ENCODE data around the gene ATP2B3.

The ATP2B3 gene

GRCh38 chrX:153580700-153581386 lies 63.4 kb downstream of the ATP2B3 start:
- 79% methylated on average over 8 of the region's 14 CpGs for WGBS (ENCODE audit: insufficient coverage)
- peaks cover 0 to 23% (median 0%) of the 10 kb centered on the region in 5 experiments for H3K27me3 ChIP-seq (replicated peaks in 2 of 5; ENCODE audit: control insufficient read depth in 4 of 5, insufficient read depth in 5 of 5, low read length in 4 of 5)
- H3K4me3 ChIP-seq (ENCODE audit: control insufficient read depth in 1 of 7, extremely low read depth in 1 of 7, insufficient read depth in 4 of 7, low read depth in 2 of 7, low read length in 6 of 7) = no peak overlapping the region
- CTCF ChIA-PET = no interaction called here
- H3K4me1 ChIP-seq (ENCODE audit: control extremely low read depth in 1 of 4, control insufficient read depth in 4 of 4, insufficient read depth in 4 of 4, low read length in 3 of 4) = peaks cover 0 to 21% (median 15%) of the 10 kb centered on the region in 4 experiments
- H3K27ac ChIP-seq (ENCODE audit: insufficient read depth in 1 of 2, low read depth in 1 of 2, low read length in 2 of 2, poor library complexity in 1 of 2, severe bottlenecking in 2 of 2) = no peak overlapping the region
- H3K9me3 ChIP-seq (ENCODE audit: control extremely low read depth in 1 of 5, control insufficient read depth in 4 of 5, insufficient read depth in 2 of 5, low read depth in 1 of 5, low read length in 4 of 5) = no peaks in the 10 kb centered on the region
- no peak for DNase-seq
- POLR2A ChIA-PET = no interaction called here
- peaks cover 0 to 5% (median 0%) of the 10 kb centered on the region in 4 experiments for H3K36me3 ChIP-seq (ENCODE audit: control insufficient read depth in 4 of 4, insufficient read depth in 4 of 4, low read length in 3 of 4)

- H3K27me3 ChIP-seq (replicated peaks in 2 of 5; ENCODE audit: control insufficient read depth in 4 of 5, insufficient read depth in 5 of 5, low read length in 4 of 5) = peaks cover 0 to 21% (median 0%) of the 10 kb centered on the region in 5 experiments
- ChIA-PET CTCF (interaction anchor here (1.2 to 1.3 kb wide), 2 partner anchors 27 to 28 kb away, joined by 3 read pairs; no protein-coding TSS in a partner anchor), POLR2A (no interaction called here)
- WGBS (ENCODE audit: insufficient coverage) = 30% methylated on average over 12 of the region's 13 CpGs
- no peak overlapping the region for H3K27ac ChIP-seq (ENCODE audit: insufficient read depth in 1 of 2, low read depth in 1 of 2, low read length in 2 of 2, poor library complexity in 1 of 2, severe bottlenecking in 2 of 2)
- peaks cover 0 to 8% (median 5%) of the 10 kb centered on the region in 4 experiments for H3K36me3 ChIP-seq (ENCODE audit: control insufficient read depth in 4 of 4, insufficient read depth in 4 of 4, low read length in 3 of 4)
- H3K4me3 ChIP-seq (ENCODE audit: control insufficient read depth in 1 of 7, extremely low read depth in 1 of 7, insufficient read depth in 4 of 7, low read depth in 2 of 7, low read length in 6 of 7) = peak overlapping the region in 1 of 7 experiments; percentile 48
- no peaks in the 10 kb centered on the region for H3K9me3 ChIP-seq (ENCODE audit: control extremely low read depth in 1 of 5, control insufficient read depth in 4 of 5, insufficient read depth in 2 of 5, low read depth in 1 of 5, low read length in 4 of 5)
- H3K4me1 ChIP-seq (ENCODE audit: control extremely low read depth in 1 of 4, control insufficient read depth in 4 of 4, insufficient read depth in 4 of 4, low read length in 3 of 4) = peaks cover 0 to 21% (median 15%) of the 10 kb centered on the region in 4 experiments
- DNase-seq = peak; percentile 78 to 93 (median 92)
Measured at GRCh38 chrX:153582896-153583295, 65.5 kb downstream of the ATP2B3 start.

- DNase-seq = no peak
- CTCF ChIA-PET = interaction anchor here (1.2 to 1.3 kb wide), 2 partner anchors 26 to 28 kb away, joined by 3 read pairs; no protein-coding TSS in a partner anchor
- Histone ChIP-seq H3K36me3 (ENCODE audit: control insufficient read depth in 4 of 4, insufficient read depth in 4 of 4, low read length in 3 of 4) (peaks cover 0 to 12% (median 6%) of the 10 kb centered on the region in 4 experiments), H3K27ac (ENCODE audit: insufficient read depth in 1 of 2, low read depth in 1 of 2, low read length in 2 of 2, poor library complexity in 1 of 2, severe bottlenecking in 2 of 2) (no peak overlapping the region), H3K4me1 (ENCODE audit: control extremely low read depth in 1 of 4, control insufficient read depth in 4 of 4, insufficient read depth in 4 of 4, low read length in 3 of 4) (peaks cover 0 to 21% (median 15%) of the 10 kb centered on the region in 4 experiments), H3K9me3 (ENCODE audit: control extremely low read depth in 1 of 5, control insufficient read depth in 4 of 5, insufficient read depth in 2 of 5, low read depth in 1 of 5, low read length in 4 of 5) (no peaks in the 10 kb centered on the region), H3K4me3 (ENCODE audit: control insufficient read depth in 1 of 7, extremely low read depth in 1 of 7, insufficient read depth in 4 of 7, low read depth in 2 of 7, low read length in 6 of 7) (no peak overlapping the region), H3K27me3 (replicated peaks in 2 of 5; ENCODE audit: control insufficient read depth in 4 of 5, insufficient read depth in 5 of 5, low read length in 4 of 5) (peaks cover 0 to 21% (median 0%) of the 10 kb centered on the region in 5 experiments)
- POLR2A ChIA-PET = no interaction called here
- WGBS (ENCODE audit: insufficient coverage) = 64% methylated on average over 2 of the region's 2 CpGs
Measured at GRCh38 chrX:153583433-153583832, 66.0 kb downstream of the ATP2B3 start.

- no peak overlapping the region for H3K27ac ChIP-seq (ENCODE audit: insufficient read depth in 1 of 2, low read depth in 1 of 2, low read length in 2 of 2, poor library complexity in 1 of 2, severe bottlenecking in 2 of 2)
- H3K4me1 ChIP-seq (ENCODE audit: control extremely low read depth in 1 of 4, control insufficient read depth in 4 of 4, insufficient read depth in 4 of 4, low read length in 3 of 4) = peaks cover 0 to 21% (median 15%) of the 10 kb centered on the region in 4 experiments
- WGBS (ENCODE audit: insufficient coverage) = 85% methylated on average over 4 of the region's 4 CpGs
- ChIA-PET POLR2A (interaction anchor here (0.6 kb wide), 1 partner anchor 22 kb away, joined by 4 read pairs; no protein-coding TSS in a partner anchor), CTCF (no interaction called here)
- H3K4me3 ChIP-seq (ENCODE audit: control insufficient read depth in 1 of 7, extremely low read depth in 1 of 7, insufficient read depth in 4 of 7, low read depth in 2 of 7, low read length in 6 of 7) = no peak overlapping the region
- H3K27me3 ChIP-seq (replicated peaks in 2 of 5; ENCODE audit: control insufficient read depth in 4 of 5, insufficient read depth in 5 of 5, low read length in 4 of 5) = peaks cover 0 to 12% (median 0%) of the 10 kb centered on the region in 5 experiments
- H3K9me3 ChIP-seq (ENCODE audit: control extremely low read depth in 1 of 5, control insufficient read depth in 4 of 5, insufficient read depth in 2 of 5, low read depth in 1 of 5, low read length in 4 of 5) = no peaks in the 10 kb centered on the region
- H3K36me3 ChIP-seq (ENCODE audit: control insufficient read depth in 4 of 4, insufficient read depth in 4 of 4, low read length in 3 of 4) = peaks cover 0 to 23% (median 11%) of the 10 kb centered on the region in 4 experiments
- DNase-seq = no peak
Measured at GRCh38 chrX:153585827-153586226, 68.4 kb downstream of the ATP2B3 start.

GRCh38 chrX:153587342-153587741 lies 69.9 kb downstream of the ATP2B3 start:
- CTCF ChIA-PET = interaction anchor here (0.6 kb wide), 1 partner anchor 90 kb away, joined by 3 read pairs; no protein-coding TSS in a partner anchor
- Histone ChIP-seq H3K27me3 (replicated peaks in 2 of 5; ENCODE audit: control insufficient read depth in 4 of 5, insufficient read depth in 5 of 5, low read length in 4 of 5) (peaks cover 0 to 7% (median 0%) of the 10 kb centered on the region in 5 experiments), H3K36me3 (ENCODE audit: control insufficient read depth in 4 of 4, insufficient read depth in 4 of 4, low read length in 3 of 4) (peaks cover 0 to 34% (median 12%) of the 10 kb centered on the region in 4 experiments), H3K4me1 (ENCODE audit: control extremely low read depth in 1 of 4, control insufficient read depth in 4 of 4, insufficient read depth in 4 of 4, low read length in 3 of 4) (peaks cover 0 to 14% (median 11%) of the 10 kb centered on the region in 4 experiments), H3K27ac (ENCODE audit: insufficient read depth in 1 of 2, low read depth in 1 of 2, low read length in 2 of 2, poor library complexity in 1 of 2, severe bottlenecking in 2 of 2) (no peak overlapping the region), H3K9me3 (ENCODE audit: control extremely low read depth in 1 of 5, control insufficient read depth in 4 of 5, insufficient read depth in 2 of 5, low read depth in 1 of 5, low read length in 4 of 5) (no peaks in the 10 kb centered on the region), H3K4me3 (ENCODE audit: control insufficient read depth in 1 of 7, extremely low read depth in 1 of 7, insufficient read depth in 4 of 7, low read depth in 2 of 7, low read length in 6 of 7) (no peak overlapping the region)
- POLR2A ChIA-PET = no interaction called here
- 94% methylated on average over 10 of the region's 10 CpGs for WGBS (ENCODE audit: insufficient coverage)
- DNase-seq = no peak

- H3K4me3 ChIP-seq (ENCODE audit: control insufficient read depth in 1 of 7, extremely low read depth in 1 of 7, insufficient read depth in 4 of 7, low read depth in 2 of 7, low read length in 6 of 7) = no peak overlapping the region
- peaks cover 0 to 8% (median 7%) of the 10 kb centered on the region in 4 experiments for H3K4me1 ChIP-seq (ENCODE audit: control extremely low read depth in 1 of 4, control insufficient read depth in 4 of 4, insufficient read depth in 4 of 4, low read length in 3 of 4)
- ChIA-PET CTCF (interaction anchor here (1.3 kb wide), 1 partner anchor 18 kb away, joined by 4 read pairs; no protein-coding TSS in a partner anchor), POLR2A (no interaction called here)
- peaks cover 0 to 43% (median 13%) of the 10 kb centered on the region in 4 experiments for H3K36me3 ChIP-seq (ENCODE audit: control insufficient read depth in 4 of 4, insufficient read depth in 4 of 4, low read length in 3 of 4)
- no peak overlapping the region for H3K27ac ChIP-seq (ENCODE audit: insufficient read depth in 1 of 2, low read depth in 1 of 2, low read length in 2 of 2, poor library complexity in 1 of 2, severe bottlenecking in 2 of 2)
- H3K27me3 ChIP-seq (replicated peaks in 2 of 5; ENCODE audit: control insufficient read depth in 4 of 5, insufficient read depth in 5 of 5, low read length in 4 of 5) = peaks cover 0 to 11% (median 0%) of the 10 kb centered on the region in 5 experiments
- no peak for DNase-seq
- H3K9me3 ChIP-seq (ENCODE audit: control extremely low read depth in 1 of 5, control insufficient read depth in 4 of 5, insufficient read depth in 2 of 5, low read depth in 1 of 5, low read length in 4 of 5) = no peaks in the 10 kb centered on the region
- 89% methylated on average over 11 of the region's 18 CpGs for WGBS (ENCODE audit: insufficient coverage)
Measured at GRCh38 chrX:153588021-153588781, 70.8 kb downstream of the ATP2B3 start.
